ENCODE results near the gene PLBD1. TPM values are rescaled to one million over a fixed set of nuclear protein-coding genes. Genes with fewer than 3 reads are reported as not detected.

PLBD1 gene
- total RNA-seq, 1 donor from 2014 or later = 26.1 TPM

DNA sequence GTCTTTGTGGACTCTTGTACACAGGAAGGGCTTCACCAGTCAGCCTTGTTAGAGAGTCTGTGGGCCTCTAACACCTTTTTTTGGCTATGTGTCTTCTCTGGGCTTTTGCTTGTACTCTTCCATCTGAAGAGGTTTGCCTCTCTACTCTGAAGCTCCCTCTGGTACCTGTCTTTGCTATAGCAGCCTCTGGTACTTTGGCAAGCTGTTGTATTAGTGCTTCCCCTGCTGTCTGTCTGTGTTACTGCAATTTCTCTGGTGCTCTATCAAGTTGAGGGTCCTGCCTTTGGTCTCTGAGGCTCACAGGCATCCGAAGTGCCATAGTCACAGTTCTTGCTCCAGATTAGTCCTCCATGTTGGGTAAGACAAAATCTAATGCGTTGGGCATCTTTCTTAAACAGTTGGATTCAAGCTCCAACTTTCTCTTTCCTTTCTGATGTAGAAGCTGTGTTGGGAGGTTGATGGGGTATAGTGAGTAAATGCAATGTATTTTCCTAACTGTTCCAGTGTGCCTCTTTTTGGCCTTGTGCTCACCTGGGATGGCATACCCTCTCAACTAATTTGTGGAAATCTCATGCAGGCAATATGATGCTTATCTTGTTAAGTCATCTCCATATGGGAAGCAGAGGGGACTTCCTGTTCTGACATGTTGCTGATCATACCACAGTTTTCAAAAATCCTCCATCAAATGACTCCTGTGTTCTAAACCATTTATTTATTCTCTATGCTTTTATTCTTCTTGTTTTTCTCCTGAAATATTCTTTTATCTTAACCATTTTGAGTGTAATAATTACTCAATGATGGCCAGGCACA is 113.4 kb downstream of the PLBD1 start:
- Mint-ChIP-seq H3K36me3 (ENCODE audit: insufficient read depth) (peaks cover 51% of the 10 kb centered on the region), H3K4me3 (ENCODE audit: low read depth) (no peak overlapping the region), H3K27ac (peak overlapping the region; percentile 76), H3K27me3 (no peaks in the 10 kb centered on the region), H3K9me3 (ENCODE audit: low read depth) (no peaks in the 10 kb centered on the region), H3K4me1 (ENCODE audit: low read depth) (peaks cover 3% of the 10 kb centered on the region)
- TF ChIP-seq, protein P1, sequence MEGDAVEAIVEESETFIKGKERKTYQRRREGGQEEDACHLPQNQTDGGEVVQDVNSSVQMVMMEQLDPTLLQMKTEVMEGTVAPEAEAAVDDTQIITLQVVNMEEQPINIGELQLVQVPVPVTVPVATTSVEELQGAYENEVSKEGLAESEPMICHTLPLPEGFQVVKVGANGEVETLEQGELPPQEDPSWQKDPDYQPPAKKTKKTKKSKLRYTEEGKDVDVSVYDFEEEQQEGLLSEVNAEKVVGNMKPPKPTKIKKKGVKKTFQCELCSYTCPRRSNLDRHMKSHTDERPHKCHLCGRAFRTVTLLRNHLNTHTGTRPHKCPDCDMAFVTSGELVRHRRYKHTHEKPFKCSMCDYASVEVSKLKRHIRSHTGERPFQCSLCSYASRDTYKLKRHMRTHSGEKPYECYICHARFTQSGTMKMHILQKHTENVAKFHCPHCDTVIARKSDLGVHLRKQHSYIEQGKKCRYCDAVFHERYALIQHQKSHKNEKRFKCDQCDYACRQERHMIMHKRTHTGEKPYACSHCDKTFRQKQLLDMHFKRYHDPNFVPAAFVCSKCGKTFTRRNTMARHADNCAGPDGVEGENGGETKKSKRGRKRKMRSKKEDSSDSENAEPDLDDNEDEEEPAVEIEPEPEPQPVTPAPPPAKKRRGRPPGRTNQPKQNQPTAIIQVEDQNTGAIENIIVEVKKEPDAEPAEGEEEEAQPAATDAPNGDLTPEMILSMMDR (IDR thresholded peaks at IDR 0.05; ENCODE audit: unreplicated experiment) = peak; percentile 77
- DNase-seq (ENCODE audit: low spot score, unreplicated experiment) = peak; percentile 25

Other genes starting within 250 kb of the PLBD1 start
- 185 and 186 TPM in 2 replicates for gene ATF7IP, start 202.2 kb downstream of the PLBD1 start, total RNA-seq
- gene GUCY2C, start 128.7 kb upstream of the PLBD1 start, total RNA-seq = 1.2 and 1.7 TPM in 2 replicates
- 112 and 117 TPM in 2 replicates for gene WBP11, start 235.6 kb upstream of the PLBD1 start, total RNA-seq
- 2.7 and 3.5 TPM in 2 replicates for gene C12orf60, start 235.8 kb upstream of the PLBD1 start, total RNA-seq
- not detected in 2 replicates for gene SMCO3, start 246.3 kb upstream of the PLBD1 start, total RNA-seq